GM18502 (cell line): ENCODE data around the gene SLF1.
"Not testable (repeated sequence)": the region's sequence is repeated elsewhere in the genome, so short reads cannot be mapped to it uniquely, and the experiment has no call there.

Experiments
- ATAC-seq: cut with Tn5 transposase; IDR thresholded peaks from one replicate; pipeline ENCODE4 v1.9.1; 2021; ENCODE audit warnings: mild to moderate bottlenecking; ENCODE audit not compliant: unreplicated experiment, poor library complexity

The SLF1 gene

DNA sequence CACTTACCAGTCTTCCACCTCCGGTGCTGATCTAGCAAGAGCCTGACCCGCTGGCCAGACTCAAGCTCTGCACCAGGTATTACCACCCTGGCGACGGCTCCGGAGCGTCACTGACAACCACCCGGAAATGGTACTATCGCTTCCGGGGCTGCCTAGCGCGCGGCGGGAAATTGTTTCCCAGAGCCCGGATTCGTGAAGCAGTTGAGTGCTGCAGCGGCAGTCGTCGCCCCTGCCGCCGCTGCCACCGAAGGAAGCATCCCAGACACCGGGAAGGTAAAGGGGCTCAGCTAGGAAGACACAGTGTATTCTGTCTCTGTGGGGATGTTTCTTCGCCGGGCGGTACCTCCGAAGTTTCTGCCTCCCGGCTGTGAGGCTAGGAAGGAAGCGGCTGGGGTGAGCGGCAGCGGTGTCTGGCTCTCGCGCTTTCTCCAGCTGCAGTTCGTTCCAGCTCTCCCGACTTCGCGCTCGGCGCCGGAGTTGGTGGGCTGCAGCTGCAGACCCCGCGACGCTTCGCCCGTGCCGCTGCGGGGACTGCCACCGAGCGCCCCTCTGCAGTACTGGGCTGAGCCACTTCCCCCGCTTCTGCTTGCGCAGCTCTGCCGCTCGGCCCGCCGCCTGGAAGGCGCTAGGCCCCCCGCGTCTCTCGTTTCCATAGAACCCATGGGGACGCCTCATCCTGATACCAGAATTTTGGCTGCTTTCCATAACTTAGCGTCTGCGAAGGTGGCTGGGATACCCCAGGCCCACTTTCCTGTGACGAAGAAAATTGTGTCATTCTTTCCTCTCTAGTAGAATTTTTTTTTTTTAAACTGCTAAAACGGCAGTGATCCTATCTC, at the start of gene SLF1, which contains the start of gene KIAA0825:
TSS of gene SLF1 (plus strand) at position 177 of the 836 bp plus-strand sequence. CDS start 10,142 bp downstream, outside the sequence.
TSS of gene KIAA0825 (minus strand) at position 112 of the 836 bp plus-strand sequence. CDS start 81,478 bp downstream, outside the sequence.
- ATAC-seq: peak; percentile 96

DNA sequence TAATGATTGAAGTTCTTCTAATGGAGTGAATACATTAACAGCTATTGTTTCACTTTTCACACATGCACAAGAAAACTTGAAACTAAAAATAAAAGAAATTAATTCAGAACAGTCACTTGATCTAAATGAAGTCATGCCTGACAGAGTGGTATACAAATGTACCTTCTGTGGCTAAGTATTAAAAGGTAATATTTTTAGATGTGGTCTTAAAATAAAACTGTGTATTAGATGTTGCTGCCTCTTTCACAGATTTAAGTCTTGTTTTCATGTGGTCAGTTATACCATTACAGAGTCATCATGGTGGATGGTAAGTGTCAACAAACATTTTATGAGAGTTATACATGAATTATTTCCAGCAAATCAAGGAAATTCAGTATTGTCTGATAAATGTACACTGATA, 47.1 kb upstream of the SLF1 start:
- no peak for ATAC-seq

DNA sequence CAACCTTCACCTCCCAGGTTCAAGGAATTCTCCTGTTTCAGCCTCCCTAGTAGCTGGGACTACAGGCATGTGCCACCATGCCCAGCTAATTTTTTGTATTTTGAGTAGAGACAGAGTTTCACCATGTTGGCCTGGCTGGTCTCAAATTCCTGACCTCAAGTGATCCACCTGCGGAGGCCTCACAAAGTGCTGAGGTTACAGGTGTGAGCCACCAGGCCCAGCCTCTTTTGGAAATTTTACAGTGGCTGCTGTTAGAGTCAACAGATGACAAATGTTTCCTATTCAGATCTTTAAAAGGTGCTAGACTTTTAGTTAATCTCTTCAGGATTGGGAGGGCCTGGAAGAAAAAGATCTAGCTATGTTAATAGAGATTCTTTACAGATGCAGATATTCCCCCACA, 45.1 kb upstream of the SLF1 start:
- ATAC-seq: not testable (repeated sequence)

DNA sequence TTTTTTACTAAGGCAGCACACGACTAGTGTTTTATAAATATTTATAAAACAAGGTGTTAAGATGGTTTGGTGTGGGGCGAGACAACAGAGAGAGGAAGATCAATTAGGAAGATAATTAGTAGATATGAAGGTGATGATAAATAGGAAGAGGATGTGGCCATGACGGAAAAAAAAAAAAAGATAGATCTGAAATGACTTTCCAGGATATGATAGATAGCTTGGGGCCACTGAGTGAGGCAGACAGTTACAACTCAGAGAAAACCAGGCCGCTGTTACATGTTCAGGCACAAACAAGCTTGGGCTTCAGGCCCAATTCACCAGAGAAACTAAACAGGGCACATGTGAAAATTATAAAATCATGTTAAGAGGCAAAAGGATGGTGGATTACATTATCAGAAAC, 43.3 kb upstream of the SLF1 start:
- no peak for ATAC-seq

GRCh38 chr5:94577466-94578245, 40.8 kb upstream of the SLF1 start:
- ATAC-seq: peak; percentile 82

DNA sequence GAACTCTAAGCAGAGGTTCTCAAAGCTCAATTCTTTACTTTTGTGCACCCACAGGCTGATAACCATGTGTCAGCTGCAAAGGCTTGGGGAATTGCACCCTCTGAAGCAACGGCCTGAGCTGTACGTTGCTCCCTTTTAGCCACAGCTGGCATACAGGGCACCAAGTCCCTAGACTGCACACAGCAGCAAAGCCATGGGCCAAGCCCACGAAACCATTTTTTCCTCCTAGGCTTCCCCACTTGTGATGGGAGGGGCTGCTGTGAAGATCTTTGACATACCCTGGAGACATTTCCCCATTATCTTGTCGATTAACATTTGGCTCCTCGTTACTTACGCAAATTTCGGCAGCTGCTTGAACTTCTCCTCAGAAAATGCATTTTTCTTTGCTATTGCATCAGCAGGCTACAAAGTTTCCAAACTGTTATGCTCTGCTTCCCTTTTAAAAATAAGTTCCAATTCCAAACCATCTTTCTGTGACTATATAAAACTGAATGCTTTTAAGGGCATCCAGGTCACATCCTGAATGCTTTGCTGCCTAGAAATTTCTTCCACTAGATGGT, 23.1 kb upstream of the SLF1 start:
- ATAC-seq: no peak

- no peak for ATAC-seq
Observed at GRCh38 chr5:94613583-94613982, 4.9 kb upstream of the SLF1 start.

GRCh38 chr5:94614156-94614805, 4.2 kb upstream of the SLF1 start:
- no peak for ATAC-seq

- ATAC-seq: no peak
Observed at GRCh38 chr5:94615862-94616261, 2.6 kb upstream of the SLF1 start.

DNA sequence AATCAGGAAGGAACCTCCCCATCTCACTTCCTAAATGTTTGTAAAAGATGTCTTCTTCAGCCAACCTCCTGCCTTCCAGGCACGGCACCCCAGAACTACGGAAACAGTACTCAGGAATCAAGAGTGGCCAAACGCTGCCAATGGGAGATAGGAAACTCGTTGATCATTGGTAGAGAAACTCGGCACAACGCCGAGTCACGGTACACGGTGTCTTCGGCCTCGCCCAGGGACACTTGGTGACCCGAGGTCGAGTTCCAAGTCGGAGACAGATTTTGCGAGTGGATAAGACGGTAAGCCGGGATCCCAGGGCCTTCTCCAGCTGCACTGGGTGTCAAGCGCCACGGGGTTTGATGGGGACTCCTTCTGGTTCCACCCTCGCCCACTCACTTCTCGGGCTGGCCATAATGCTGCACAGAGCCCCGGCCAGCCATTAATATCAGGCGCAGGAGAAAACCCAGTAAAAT, 408 bp upstream of the SLF1 start:
- peak; percentile 34 for ATAC-seq

DNA sequence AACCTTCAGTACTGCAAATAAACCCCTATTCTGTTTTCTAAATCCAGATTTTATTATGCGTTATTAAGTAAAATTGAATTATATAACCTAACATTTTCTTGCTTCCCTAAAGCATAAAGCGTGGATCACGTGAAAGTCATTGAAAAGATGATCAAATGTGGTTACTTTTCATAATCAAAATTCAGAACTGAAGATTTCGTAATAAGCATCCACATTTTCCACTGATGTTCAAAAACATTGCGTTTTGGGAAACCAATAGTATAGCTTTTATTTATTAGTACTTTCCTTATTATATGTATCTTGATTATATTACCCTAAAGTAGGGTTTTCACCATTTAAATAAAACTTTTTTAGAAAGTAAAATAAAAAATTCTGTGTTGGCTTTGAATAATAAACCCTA, 1.8 kb downstream of the SLF1 start:
- no peak for ATAC-seq

DNA sequence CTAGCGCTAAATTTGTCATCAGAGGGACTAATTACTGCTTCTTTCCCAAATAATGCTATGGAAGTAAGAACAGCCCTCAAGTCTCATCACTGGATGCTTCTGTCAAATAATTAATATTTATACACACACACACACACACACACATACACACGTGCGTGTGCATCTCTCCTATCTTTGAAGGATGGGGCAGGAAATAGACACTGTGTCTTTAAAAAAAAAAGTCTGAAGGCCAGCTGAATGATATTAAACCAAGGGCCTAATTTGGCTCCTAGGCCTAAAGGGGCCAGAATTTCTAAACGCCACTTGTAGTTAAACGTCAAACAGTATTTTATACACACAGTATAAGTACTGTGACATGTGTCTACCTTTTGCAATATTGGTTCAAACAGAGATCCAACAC, 3.3 kb downstream of the SLF1 start:
- no peak for ATAC-seq

DNA sequence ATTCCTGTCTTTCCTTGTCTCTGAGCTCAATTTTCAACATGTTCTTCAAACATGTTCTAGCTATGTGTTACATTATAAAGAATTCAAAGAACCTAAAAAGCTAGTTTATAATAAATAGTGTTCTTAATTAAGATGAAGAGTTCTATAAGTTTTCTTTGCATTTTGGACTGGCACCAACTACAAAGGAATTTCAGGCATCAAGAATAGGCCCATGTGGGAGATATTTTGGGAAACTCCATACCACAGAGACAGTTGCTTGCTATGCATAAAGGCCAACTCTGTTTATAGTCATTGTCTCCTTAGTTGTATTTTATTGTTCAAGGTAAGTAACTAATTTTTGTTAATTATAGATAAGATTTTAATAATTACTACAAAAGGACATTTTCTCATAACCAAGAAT, 4.5 kb downstream of the SLF1 start:
- no peak for ATAC-seq

DNA sequence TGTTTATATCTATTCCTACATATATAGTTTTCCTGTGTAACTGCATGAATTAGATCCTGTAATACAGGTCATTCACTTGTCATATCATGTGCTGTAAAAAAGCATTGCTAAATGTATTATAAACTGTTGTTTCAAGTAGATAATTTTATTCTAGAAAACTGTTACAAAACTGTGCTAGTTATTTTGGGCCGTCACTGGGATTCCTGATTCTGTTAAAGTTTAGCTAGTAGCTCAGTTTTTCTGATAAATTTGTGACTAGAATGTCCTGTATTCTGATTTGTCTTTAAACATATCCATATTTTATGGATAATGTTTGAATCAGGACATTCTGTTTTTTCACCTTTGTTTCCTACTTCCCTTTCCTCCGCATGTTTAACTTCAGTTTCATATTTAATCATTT, 5.4 kb downstream of the SLF1 start:
- ATAC-seq: no peak

DNA sequence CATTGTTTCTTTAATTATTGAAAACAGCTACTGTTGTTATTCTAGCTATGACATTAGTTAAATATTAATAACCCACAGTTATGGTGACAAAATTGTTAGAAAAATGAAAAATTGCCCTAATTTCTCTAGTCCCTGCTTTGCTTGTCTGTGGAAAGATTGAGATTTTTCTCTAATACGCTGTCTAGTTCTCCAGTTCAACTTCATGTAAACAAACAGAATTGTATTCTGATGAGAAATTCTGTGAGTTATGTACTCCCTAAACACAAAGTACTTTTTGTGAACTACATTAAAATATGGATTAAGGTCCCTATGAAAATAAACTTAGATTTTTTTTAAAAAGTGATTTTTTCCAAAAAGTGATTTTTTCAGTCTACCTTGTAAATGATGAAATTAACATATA, 8.7 kb downstream of the SLF1 start:
- ATAC-seq: no peak

DNA sequence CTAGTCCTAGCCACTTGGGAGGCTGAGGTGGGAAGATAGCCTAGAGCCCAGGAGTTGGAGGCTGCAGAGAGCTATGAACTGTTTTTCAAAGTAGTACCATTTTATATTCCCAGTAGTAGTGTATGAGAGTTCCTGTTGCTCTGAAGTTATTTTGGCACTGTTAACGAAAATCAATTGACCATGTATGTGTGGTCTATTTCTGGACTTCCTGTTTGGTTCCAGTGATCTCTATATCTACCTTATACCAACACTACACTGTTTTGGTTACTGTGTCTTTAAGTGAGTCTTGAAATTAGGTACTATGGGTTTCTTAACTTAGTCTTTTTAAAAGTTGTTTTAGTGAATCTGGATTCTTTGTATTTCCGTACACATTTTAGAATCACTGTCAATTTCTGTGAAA, 13.6 kb downstream of the SLF1 start:
- ATAC-seq: peak; percentile 99

DNA sequence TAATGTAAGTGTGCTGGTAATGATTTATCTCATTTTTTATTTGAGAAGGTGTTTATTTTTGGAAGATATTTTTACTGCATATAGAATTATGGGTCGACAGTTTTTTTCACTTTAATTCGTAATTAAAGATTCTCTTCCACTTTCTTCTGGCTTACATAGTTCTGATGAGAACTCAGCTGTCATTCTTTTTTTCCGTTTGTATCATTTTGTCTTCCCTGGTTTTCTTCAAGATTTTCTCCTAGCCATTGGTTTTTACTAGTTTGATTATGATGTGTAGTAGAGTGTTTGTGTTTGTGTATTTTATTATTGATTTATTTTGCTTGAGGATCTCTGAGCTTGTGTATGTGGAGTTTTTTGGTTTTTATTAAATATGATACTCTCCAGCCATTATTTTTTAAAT, 21.7 kb downstream of the SLF1 start:
- ATAC-seq: no peak

DNA sequence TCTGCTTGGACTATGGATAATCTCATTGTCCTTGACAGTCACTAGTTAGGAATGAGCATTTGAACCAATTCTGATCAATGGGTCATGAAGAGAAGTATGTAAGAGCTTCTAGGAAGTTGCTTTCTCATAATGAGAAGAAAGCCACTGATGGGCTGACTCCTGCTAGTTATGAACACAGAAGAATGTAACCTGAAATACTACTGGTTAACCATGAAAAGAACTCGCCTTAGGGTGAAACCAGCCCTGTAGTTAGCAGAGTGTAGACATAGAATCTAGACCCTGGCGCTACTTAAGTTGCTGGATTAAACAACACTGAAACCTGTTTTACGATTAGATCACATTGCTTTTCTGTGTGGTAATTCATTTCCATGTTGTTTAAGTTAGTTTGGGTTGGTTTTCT, 26.6 kb downstream of the SLF1 start:
- ATAC-seq: no peak

- ATAC-seq: no peak
Observed at GRCh38 chr5:94646758-94647157, 28.3 kb downstream of the SLF1 start.

DNA sequence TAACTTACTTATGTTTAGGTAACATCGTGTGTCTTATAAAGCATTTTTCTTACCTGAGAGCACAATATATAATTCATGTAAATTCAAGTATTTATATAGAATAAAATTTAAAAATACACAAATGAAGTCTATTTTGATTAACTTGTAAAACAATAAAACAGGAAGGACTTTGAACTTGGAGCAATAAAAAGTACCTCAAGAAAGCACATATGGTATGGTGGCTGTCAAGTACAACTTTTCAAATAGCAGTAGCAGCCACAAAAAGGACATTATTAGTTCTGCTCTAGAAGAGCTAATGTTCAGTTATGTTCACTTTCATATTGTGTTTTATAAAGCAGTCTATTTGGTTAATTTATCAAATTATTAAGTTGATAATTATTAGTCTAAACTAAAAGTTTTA, 31.4 kb downstream of the SLF1 start:
- no peak for ATAC-seq

GRCh38 chr5:94658272-94658671, 39.8 kb downstream of the SLF1 start:
- ATAC-seq: no peak
